ENCODE data around the gene PITPNC1.
"Not testable (repeated sequence)": the region's sequence is repeated elsewhere in the genome, so short reads cannot be mapped to it uniquely, and the experiment has no call there.

The PITPNC1 gene

DNA sequence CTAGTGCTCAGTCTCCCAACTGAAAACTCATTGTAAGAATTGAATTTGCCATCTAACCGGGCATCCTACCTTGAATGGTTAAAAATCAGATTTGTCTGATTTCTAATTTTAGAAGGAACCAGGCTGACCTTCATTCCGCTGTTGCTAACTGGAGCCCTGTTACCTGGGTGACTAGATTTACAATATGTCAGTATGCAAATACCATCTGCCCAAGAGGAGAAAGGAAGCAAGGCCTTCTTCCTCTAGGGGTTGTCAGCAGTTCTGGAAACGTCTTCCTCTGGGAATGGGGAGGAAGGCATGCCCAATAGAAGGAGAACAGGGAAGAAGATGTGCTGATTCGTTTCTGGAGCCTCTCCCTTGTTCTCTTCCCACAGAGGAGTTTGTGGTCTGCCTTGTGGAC is 137.9 kb downstream of the PITPNC1 start:
- no peak for DNase-seq (ENCODE audit: low spot score)

DNA sequence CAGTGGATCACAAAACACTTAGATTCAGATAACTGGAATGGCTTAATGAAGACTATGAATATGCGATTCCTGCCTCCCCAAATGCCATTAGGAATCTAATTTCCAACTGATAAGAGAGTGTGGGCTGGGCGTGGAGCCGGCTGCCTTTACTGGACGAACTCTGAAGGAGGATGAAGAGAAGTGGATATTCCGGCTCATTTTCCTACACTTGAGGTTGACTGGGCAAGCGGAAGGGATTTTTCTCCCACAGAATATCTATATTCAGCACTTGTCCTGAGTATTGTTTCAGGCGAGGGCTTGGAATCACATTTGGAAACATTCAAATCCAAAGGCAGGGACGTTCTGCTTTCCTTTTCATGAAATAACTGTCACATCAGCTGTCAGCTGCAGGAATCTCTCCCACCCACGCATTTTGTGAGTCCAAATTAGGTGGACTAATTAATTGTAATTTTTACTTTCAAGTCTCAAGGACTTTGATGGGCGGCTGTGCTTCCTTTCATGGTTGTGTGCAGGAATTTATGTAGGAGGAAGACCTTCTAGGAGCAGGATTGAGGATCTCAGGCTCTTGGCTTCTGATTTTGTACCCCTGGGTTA is 138.5 kb downstream of the PITPNC1 start:
- no peak for DNase-seq (ENCODE audit: low spot score)

DNA sequence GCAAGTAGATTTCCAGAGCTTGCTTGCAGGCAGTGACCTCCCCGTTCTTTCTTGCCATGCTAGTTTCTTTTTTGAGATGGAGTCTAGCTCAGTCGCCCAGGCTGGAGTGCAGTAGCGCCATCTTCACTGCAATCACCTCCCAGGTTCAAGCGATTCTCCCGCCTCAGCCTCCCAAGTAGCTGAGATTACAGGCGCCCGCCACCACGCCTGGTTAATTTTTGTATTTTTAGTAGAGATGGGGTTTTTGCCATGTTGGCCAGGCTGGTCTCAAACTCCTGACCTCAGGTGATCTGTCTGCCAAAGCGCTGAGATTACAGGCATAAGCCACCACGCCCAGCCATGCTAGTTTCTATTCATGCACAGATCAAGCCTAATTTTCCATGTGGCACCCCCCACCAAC is 139.5 kb downstream of the PITPNC1 start:
- DNase-seq (ENCODE audit: low spot score): not testable (repeated sequence)

DNA sequence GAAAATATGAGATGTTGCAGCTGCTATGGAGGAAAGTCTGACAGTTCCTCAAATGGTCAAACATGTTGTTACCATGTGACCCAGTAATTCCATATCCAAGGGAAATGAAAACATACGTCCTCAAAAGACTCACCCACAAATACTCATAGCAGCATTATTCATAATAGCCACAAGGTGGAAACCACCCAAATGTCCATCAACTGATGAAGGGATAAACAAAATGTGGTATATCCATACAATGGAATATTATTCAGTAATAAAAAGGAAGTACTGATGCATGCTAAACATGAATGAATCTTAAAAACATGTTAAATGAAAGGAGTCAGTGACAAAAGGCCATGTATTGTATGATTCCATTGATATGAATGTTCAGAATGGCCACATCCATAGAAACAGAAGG is 140.2 kb downstream of the PITPNC1 start:
- no peak for DNase-seq (ENCODE audit: low spot score)

DNA sequence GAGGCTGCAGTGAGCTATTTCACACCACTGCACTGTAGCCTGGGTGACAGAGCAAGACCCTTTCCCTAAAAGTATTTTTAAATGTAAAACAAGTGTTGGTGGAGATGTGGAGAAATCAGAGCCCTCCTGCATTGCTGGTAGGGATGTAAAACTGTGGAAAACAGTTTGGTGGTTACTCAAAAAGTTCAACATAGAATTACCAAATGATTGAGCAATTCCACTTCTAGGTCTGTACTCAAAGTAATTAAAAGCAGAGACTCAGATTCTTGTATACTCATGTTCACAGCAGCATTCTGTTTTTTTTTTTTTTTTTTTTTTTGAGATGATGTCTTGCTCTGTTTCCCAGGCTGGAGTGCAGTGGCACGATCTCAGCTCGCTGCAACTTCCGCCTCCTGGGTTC is 141.8 kb downstream of the PITPNC1 start:
- DNase-seq (ENCODE audit: low spot score): no peak

DNA sequence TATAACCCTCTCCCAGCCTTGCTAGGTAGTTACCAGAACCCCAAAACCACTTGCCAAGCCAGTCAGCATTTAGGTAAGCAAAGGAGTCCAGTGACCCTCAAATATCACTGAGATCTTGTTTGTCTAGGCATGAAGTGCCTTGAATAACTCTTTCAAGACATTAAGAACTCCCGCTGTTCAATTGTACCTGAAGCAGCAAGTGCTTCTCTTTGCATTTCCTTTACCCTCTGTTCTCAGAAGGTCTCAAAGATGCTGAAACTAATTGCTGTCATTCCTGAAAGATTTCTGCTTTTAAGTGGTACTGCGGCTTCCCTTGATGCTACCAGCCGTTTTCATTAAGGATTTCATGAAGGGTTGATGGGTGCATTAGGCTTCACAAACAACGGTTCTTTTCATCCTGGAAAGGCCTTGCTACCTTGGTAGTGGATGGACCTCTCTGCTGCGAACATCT is 142.7 kb downstream of the PITPNC1 start:
- no peak for DNase-seq (ENCODE audit: low spot score)

DNA sequence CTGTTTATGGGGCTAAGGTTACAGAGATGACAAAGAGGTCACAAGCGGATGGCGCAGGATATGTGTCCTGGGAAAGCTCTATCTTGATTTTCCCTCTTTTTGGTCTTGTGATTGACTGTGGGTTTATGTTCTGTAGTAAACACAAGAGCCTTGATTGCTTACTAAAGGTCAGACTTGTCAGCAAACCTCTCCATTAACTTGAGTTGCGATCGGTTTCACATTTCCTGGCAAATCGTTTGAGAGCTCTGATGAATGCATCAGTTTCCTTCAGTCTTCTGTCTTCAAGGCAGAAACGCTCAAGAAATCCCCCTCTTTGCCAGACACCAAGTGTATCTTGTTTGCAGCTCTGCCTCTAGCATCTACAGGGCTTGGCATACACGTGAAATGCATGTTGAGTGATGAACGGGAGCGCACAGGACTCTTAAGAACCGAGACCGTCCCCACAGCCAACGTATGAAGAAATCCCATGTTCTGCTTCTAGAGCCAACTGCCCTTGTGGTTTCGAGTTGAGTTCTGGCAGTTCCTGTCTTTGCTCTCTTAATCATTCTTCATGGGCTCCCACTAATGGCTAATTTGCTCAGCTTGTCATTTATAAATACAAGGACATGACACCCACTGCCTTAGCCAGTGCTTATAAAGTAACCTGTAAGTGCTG is 143.3 kb downstream of the PITPNC1 start:
- DNase-seq (ENCODE audit: low spot score): no peak

DNA sequence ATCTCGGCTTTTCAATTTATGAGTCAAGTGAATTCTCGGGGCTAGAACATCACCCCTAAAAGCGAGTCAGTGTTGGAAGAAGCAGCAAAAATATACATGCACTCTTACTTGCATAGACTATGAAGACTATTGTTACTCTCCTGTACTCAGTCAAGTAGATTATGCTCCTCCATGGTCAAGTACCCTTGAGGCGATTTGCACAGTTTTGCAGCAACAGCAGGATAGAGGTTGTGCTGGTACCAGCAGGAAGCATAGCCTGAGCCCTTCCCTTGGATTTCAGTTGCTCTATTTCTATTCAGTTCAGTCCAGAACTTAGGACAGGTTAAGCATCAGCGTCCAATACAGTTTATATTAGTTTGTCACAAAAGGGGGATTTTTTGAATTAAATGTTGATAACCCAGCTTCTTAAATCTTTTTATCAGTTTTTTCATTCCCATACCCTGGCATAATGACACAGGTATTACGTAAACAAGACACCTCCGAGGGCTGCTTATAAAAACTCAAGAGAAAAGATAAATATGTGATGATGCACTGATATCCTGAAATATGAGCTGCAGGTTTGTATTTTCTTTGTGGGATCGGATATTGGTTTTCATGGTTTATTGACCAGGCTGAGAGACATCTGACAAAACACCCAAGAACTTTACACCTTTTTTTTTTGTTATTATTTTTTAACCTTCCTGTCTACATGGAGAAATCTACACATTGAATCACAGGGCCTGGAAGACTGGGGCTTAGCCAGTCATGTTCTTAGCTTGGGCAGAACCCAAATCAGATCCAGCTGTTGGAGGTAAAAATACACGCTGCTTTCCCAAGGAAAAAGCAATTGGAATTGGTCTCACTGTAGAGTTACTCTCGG is 144.1 kb downstream of the PITPNC1 start:
- DNase-seq (ENCODE audit: low spot score): no peak

DNA sequence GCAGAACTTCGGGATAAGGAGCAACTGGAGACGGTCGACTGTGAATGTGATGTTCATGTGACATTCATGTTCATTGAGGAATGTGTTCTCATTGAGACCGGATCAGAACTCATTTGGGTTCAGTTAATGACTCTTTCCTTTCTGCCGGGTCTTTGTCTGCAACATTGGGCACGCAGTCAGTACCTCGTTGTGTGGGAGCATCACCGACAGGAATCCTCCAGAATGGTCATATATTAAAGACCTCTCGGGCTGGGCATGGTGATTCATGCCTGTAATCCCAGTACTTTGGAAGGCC is 144.6 kb downstream of the PITPNC1 start:
- no peak for DNase-seq (ENCODE audit: low spot score)

DNA sequence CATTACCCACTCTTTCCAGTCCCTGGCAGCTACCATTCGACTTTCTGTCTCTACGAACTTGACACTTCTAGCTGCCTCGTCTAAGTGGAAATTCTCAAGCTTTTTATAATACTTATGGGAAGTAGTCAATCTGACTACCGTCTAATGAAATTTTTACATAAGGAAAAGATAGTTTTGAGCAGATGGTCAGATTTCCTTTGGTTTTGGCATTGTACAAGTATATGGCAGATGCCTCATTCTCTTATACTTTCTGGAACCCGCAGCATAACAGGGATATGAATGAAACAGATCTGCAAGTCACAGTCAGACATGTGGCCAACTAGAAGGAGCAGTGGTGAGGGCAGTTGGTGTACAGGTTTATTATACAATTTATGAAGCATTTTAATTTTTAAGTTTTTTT is 146.0 kb downstream of the PITPNC1 start:
- no peak for DNase-seq (ENCODE audit: low spot score)

DNA sequence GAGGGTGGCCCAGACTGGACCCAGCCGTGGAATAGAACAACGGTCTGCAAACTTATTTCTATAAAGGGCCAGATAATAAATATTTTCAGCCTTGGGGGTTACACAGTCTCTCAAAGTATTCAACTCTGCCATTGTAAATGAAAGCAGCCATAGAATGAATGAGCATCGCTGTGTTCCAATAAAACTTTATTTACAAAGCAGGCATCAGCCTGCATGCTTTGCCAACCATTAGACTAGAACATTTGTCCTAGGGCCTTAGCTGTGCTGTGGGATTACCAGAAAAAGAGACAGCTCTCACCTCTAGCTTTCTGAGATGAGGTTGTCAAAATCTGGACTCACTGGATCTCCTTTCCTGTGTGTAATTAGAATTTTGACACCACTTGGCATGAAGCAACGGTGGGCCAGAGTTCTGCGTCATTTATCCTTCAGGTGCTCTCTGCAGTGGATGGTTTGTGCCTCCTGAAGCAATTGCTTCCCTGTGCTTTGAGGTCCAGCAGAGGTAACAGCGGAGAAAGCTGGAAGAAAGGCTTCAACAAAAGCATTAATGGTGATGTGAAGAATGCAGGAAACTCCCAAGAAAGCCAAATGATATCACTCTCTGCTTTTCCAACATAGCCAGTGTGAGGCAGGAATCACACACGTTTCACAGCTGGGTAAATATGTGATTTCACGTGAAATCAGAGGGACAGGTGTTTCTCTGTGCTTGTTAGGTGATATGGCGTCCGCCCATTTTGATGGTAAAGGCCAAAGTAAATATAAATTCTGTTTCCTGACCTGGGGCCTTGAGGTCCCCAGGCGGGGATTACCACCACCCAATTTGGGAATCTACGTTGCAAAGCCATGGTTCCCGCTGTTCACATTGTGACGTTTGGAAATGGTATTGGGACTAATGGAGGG is 148.4 kb downstream of the PITPNC1 start:
- DNase-seq (ENCODE audit: low spot score): no peak

DNA sequence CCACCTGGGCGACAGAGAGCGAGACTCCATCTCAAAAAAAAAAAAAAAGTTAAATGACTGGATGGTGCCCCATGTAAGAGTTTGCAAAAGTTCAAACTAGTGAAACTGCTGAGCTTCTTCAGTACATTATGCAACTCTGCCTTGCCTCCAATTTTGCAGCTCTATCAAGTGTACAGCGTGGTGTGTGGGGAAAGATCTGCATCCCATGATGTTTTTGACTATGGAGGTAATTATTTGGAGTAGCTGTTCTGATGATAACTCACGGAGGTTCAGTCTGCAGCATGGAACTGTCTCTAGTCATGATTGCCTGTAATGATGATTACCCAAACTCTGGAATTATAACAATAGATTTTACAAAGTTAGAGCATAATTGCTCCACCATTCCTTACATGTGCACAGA is 149.6 kb downstream of the PITPNC1 start:
- DNase-seq (ENCODE audit: low spot score): no peak

DNA sequence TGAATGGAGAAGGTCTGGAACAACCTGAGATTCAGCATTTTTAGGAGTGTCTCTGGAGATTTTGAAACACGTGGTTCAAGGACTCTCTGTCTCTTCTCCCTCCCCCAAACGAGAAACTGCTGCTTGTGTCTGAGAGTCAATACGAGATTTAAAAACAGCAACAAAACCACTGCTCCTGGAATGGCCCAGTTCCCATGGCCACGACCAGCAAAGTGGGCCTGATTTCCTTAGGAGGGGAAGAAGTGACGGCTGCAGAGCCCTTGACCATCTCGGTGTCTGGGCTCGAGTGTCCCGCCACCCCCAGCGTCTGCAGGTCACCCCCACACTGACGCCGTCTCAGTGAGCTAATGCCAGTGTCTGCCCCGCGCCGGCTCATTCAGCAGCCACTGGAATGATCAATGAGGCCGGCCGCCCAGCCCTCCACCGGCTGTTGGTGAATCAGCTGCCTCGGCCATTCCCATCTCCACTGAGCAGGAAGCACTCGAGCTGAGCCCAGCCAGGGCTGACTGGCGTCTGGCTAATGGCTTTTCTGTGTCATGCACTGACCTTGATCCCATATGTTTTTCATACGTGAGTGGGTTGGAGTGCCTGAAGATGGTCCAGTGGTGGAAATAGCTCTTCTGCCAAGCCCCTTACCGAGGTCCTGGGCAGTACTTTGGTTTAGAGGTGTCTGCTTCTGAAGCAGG is 151.8 kb downstream of the PITPNC1 start:
- DNase-seq (ENCODE audit: low spot score): peak; percentile 91

DNA sequence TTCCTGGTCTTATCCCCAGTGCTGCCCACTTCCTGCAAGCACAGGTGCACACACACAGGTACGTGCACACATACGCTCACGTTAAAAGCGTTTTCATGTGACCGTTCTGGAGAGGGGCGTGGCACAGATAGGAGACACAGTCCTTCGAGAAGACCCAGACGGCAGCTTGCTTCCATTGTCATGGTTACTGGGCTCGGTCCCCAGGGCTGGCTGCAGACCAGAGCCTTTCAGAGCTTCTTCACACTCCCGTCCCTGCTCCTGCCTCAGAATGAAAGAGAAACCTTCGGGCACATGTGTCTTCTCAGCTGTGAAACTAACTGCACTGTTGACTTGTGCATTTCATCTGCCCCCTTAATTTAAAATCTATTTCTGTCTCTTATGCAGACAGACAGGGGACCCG is 154.2 kb downstream of the PITPNC1 start:
- DNase-seq (ENCODE audit: low spot score): peak; percentile 37

DNA sequence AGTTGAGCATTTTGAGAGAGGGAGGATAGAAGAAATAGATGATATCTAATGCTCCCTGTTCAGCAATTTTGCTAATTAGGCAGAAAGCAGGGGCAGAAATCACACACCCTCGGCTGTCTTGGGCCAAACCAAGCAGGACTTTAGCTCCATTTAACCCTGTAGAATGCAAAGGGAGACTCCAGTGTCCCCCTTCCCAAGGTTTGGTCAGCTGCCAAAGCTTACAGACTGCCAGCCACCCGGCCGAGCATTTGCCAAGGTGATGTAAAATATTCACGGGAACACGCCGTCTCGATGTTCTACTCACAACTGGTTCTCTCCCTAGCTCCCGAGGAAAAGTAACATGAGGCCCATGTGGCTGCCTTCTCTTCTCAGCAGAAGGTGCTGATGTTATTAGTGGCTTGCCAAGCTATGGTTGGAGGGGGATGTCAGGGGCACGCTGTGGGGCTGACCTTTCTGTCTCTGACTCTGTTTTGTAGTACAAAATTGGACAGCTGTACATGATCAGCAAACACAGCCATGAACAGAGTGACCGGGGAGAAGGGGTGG is 155.3 kb downstream of the PITPNC1 start:
- DNase-seq (ENCODE audit: low spot score): no peak

DNA sequence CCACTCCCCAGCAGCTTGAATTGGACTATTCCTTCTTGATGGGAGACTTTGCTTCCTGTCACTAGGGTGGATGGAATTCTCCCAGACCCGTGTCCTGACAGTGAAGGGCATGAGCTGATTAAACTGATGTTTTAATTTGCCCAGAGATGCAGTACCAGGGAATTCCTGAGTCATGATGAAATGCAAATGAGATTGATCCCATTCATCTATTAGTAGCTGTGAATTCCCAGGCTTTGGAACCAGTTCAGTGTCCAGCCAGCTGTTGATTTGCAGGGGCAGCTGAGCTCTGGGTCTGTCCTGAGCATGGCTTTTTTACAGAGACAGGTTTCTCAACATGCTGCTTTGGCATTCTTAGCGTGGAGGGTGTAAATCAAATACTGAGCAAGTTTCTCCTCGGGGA is 157.9 kb downstream of the PITPNC1 start:
- DNase-seq (ENCODE audit: low spot score): no peak

DNA sequence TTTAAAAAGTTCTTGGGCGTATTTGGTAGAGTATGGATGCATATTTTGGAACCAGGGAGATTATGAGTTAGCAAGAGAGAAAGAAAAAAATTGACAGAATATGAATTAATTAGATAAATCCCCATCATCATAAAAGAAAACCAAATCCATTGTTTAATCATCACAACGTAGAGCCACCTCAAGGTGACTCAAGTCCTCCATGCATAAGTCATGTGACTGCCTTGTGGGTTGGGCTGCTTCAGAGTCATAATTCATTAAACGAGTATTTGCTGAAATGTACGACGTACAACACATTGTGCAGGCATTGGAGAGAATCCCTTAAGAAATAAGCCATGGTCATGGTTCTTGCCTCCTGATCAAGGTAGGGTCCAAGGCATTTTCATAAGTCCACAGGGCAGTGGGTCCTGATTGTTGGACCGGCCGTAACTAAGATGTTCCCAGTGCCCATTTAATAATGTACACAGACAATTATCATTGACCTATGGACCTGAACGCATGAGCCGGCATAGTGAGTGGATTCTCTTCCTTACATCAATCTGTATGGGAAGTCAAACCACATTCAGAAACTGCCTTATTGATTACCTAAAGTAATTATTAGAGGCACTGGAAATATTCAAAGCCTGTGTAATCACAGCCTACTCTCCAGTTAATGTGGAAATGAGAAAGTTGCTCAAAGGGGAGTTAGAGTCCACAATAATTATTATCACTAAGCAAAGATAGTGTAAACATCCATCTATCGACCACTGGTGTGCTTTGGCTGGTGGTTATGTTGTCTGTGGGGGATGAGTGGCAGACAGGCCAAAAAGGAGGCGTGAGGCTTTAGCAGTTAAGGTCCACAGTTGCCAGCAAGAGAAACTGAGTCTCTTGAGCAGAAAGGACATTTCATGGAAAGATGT is 165.4 kb downstream of the PITPNC1 start:
- DNase-seq (ENCODE audit: low spot score): no peak

DNA sequence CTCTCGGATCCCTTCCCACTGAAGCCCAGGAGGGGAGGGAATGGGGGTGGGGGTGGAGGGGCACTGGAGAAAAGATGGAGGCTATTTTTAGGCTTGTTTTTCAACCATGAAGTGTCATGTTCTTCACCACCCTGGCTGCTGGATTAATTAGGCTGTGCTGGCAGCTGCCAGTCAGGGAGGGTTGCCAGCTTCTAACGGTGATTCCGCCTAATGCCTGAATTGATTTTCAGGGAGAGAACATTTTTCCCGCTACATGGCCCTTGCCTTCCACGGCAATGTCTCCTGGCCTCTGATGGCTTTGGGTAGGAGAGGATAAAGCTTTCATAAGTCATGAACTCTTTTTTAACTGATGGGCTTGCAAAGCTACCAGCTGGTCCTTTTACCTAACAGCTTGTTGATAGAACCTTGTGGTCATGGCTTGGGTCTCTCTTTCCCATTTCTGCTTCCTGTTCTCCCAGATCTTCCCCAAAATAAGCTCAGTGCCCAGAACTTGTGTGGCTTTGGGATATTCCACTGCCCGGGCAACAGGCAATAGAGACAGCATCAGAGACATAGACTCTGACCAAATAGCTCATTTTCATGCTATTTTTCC is 167.4 kb downstream of the PITPNC1 start:
- DNase-seq (ENCODE audit: low spot score): no peak

DNA sequence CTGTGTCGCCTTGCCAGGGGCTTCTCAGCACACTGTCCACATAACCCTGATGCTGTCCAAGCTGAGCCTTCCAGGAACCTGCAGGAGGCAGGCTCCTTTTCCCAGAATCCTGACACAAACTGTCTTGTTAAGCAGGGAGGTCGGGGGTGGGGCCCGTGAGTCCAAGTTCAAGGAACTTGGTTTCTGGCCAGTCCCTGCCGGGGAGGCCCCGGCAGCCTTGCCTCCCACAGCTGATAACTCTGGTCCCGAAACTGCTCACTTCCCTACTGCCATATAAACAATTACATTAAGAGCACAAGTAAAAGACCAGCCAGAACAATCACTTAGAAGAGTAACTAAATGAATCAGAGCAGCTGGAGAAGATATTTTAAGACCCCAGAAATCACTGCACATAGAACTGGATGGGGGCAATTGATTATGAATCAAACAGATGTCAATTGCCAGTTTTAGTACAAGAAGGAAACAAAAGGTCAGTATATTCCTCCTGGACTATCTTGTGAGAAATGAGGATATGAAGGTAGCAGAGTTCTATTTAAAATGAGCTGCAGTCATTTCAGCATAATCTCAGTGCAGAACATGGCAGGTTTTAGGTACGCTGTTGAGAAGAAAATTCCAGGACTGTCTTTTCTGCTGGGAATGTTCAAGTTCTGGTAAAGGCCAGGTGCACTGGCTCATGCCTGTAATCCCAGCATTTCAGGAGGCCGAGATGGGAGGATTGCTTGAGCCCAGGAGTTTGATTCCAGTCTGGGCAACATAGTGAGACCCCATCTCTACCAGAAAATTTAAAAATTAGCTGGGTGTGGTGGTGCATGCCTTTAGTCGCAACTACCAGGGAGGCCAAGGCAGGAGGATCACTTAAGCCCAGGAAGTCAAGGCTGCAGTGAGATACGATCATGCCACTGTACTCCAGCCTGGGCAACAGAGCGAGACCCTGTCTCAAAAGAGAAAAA is 169.8 kb downstream of the PITPNC1 start:
- DNase-seq (ENCODE audit: low spot score): peak; percentile 42

Data from hepatic stellate cell (primary cell).